GM23338 (cell line): Measurements from ENCODE around the gene GMEB2.

ENCODE experiments used
- CREB1 ChIP-seq: fragments of 250-450 bp; sonication (Bioruptor Pico); IDR thresholded peaks from 2 replicates; pipeline ENCODE4 v1.5.0; 2020; ENCODE audit warnings: low read depth, mild to moderate bottlenecking, moderate library complexity
- EZH2 ChIP-seq: fragments of 200-600 bp; sonication (generic); IDR thresholded peaks from one replicate; pipeline ENCODE4 v1.8.0; 2017; ENCODE audit warnings: antibody characterized with exemption, mild to moderate bottlenecking, low read depth; ENCODE audit not compliant: unreplicated experiment
- EZH2phosphoT487 ChIP-seq: fragments of 200-600 bp; sonication (generic); IDR thresholded peaks from one replicate; pipeline ENCODE4 v1.8.1; 2018; ENCODE audit warnings: antibody characterized with exemption; ENCODE audit not compliant: unreplicated experiment
- JUNB ChIP-seq: IDR thresholded peaks from one replicate; pipeline ENCODE4 v1.6.1; 2016; ENCODE audit warnings: antibody characterized with exemption; ENCODE audit not compliant: unreplicated experiment
- POLR2AphosphoS5 ChIP-seq: IDR thresholded peaks from 2 replicates; pipeline ENCODE4 v1.6.1; 2016; ENCODE audit warnings: antibody characterized with exemption, low read depth
- STAT1 ChIP-seq: IDR thresholded peaks from one replicate; pipeline ENCODE4 v1.6.1; 2016; ENCODE audit warnings: antibody characterized with exemption; ENCODE audit not compliant: unreplicated experiment
- ZNF114 ChIP-seq: fragments of 250-450 bp; sonication (Bioruptor Pico); IDR thresholded peaks from 2 replicates; pipeline ENCODE4 v1.5.0; 2020; ENCODE audit warnings: mild to moderate bottlenecking, moderate library complexity
- ZNF331 ChIP-seq: fragments of 250-450 bp; sonication (Bioruptor Pico); IDR thresholded peaks from 2 replicates; pipeline ENCODE4 v1.5.0; 2020; ENCODE audit warnings: low read depth, mild to moderate bottlenecking, moderate library complexity
- TF ChIP-seq, protein P1 (sequence below), 2 experiments: fragments of 200-600 bp in 1 of 2; sonication (generic) in 1 of 2; conservative IDR thresholded peaks; 2 replicates each; pipeline versions ENCODE4 v1.5.1 to v1.6.1; 2016 to 2017; ENCODE audit warnings: antibody characterized with exemption in 2 of 2, low read depth in 2 of 2, mild to moderate bottlenecking in 2 of 2, moderate library complexity in 1 of 2
- TF ChIP-seq, protein P2 (sequence below): IDR thresholded peaks from one replicate; pipeline ENCODE4 v1.6.1; 2018; ENCODE audit warnings: antibody characterized with exemption; ENCODE audit not compliant: unreplicated experiment

DNA sequence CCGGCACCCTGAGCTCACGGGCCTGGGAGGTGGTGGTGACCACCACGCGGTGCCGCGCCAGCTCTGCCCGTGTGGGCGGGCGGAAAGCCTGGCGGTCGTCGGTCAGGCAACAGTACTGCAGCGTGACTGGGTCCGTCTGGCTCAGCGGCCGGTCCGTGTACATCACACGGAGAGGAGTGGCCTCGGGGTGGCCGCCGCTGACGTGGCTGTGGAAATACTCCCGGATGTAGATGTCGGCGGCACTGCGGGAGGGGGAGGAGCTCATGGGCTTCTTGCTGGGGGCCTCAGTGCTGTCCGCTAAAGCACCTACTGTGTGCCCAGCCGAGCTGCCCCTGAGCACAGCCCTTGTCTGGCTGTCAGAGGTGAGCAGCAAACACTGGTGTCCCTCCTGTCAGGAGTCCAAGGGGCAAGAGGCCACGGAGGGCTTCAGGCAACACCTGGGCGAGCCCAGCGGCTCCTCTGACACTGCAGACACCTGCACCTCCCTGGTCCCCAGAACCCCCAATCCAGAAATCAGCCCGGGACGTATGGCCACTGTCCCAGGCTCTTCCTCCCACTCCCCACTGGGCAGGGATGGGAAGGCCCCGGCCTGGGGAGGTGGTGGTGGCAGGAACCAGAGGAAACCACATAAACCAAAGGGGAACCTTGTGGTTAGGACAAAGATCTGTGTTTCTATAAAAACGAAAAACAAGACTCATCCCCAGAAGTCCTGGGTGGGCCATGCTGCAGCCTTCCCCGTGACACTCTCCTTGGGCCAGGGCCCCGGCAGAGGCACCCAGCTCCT is 59.3 kb downstream of the GMEB2 start:
- TF ChIP-seq, protein P1, sequence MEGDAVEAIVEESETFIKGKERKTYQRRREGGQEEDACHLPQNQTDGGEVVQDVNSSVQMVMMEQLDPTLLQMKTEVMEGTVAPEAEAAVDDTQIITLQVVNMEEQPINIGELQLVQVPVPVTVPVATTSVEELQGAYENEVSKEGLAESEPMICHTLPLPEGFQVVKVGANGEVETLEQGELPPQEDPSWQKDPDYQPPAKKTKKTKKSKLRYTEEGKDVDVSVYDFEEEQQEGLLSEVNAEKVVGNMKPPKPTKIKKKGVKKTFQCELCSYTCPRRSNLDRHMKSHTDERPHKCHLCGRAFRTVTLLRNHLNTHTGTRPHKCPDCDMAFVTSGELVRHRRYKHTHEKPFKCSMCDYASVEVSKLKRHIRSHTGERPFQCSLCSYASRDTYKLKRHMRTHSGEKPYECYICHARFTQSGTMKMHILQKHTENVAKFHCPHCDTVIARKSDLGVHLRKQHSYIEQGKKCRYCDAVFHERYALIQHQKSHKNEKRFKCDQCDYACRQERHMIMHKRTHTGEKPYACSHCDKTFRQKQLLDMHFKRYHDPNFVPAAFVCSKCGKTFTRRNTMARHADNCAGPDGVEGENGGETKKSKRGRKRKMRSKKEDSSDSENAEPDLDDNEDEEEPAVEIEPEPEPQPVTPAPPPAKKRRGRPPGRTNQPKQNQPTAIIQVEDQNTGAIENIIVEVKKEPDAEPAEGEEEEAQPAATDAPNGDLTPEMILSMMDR (conservative IDR thresholded peaks at IDR 0.05; ENCODE audit: low read depth in 2 of 2): no peak
- TF ChIP-seq POLR2AphosphoS5 (no peak), EZH2 (no peak), CREB1 (CRISPR knock-in tag) (no peak), EZH2phosphoT487 (no peak), ZNF331 (no peak), ZNF114 (CRISPR knock-in tag) (no peak), STAT1 (no peak), JUNB (no peak)
- TF ChIP-seq, protein P2, sequence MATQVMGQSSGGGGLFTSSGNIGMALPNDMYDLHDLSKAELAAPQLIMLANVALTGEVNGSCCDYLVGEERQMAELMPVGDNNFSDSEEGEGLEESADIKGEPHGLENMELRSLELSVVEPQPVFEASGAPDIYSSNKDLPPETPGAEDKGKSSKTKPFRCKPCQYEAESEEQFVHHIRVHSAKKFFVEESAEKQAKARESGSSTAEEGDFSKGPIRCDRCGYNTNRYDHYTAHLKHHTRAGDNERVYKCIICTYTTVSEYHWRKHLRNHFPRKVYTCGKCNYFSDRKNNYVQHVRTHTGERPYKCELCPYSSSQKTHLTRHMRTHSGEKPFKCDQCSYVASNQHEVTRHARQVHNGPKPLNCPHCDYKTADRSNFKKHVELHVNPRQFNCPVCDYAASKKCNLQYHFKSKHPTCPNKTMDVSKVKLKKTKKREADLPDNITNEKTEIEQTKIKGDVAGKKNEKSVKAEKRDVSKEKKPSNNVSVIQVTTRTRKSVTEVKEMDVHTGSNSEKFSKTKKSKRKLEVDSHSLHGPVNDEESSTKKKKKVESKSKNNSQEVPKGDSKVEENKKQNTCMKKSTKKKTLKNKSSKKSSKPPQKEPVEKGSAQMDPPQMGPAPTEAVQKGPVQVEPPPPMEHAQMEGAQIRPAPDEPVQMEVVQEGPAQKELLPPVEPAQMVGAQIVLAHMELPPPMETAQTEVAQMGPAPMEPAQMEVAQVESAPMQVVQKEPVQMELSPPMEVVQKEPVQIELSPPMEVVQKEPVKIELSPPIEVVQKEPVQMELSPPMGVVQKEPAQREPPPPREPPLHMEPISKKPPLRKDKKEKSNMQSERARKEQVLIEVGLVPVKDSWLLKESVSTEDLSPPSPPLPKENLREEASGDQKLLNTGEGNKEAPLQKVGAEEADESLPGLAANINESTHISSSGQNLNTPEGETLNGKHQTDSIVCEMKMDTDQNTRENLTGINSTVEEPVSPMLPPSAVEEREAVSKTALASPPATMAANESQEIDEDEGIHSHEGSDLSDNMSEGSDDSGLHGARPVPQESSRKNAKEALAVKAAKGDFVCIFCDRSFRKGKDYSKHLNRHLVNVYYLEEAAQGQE: no peak
